Epithelial cell of esophagus (primary cell): ENCODE results near the gene SRP72.
A peak's percentile ranks its signal among the peaks of the same experiment; 100 is the strongest.

Experiments used
- DNase-seq: peaks from one replicate; pipeline ENCODE4 v3.0.0; 2010; ENCODE audit warnings: low read depth
- H3K4me3 ChIP-seq: 2 replicates; pipeline ENCODE4 v1.5.1; 2011; ENCODE audit warnings: mild to moderate bottlenecking, low read length, control low read depth
- CTCF ChIP-seq: IDR thresholded peaks from 2 replicates; pipeline ENCODE4 v1.5.1; 2011; ENCODE audit warnings: low read depth, mild to moderate bottlenecking, low read length, control low read depth, inconsistent platforms; ENCODE audit not compliant: insufficient read depth; ENCODE audit errors: missing control alignments

SRP72 gene

GRCh38 chr4:56477192-56477702 is 9.8 kb downstream of the SRP72 start:
- no peak overlapping the region for H3K4me3 ChIP-seq
- TF ChIP-seq CTCF, result no peak
- DNase-seq, result no peak

- no peak for DNase-seq
- no peak for TF ChIP-seq CTCF
- no peak overlapping the region for H3K4me3 ChIP-seq
Observed at GRCh38 chr4:56480691-56481090, 13.3 kb downstream of the SRP72 start.

GRCh38 chr4:56496241-56496640 is 28.8 kb downstream of the SRP72 start:
- DNase-seq, result no peak
- no peak for TF ChIP-seq CTCF
- no peak overlapping the region for H3K4me3 ChIP-seq

- peak within 1 kb of the TSS; percentile 50 for H3K4me3 ChIP-seq
- peak; percentile 64 for DNase-seq
- TF ChIP-seq CTCF, result no peak
Observed at GRCh38 chr4:56505269-56506130, 38.1 kb downstream of the SRP72 start, which contains the start of gene ARL9. TSS of gene ARL9 (plus strand) at chr4:56505791. CDS start at chr4:56505863, 72 bp downstream.

- TF ChIP-seq CTCF, result no peak
- H3K4me3 ChIP-seq, result no peak overlapping the region
- DNase-seq, result no peak
Observed at GRCh38 chr4:56511098-56511497, 43.7 kb downstream of the SRP72 start.

- TF ChIP-seq CTCF, result no peak
- peak; percentile 58 for DNase-seq
- no peak overlapping the region for H3K4me3 ChIP-seq
Observed at GRCh38 chr4:56512166-56512565, 44.7 kb downstream of the SRP72 start.
